A549 (cell line): ENCODE results near the gene RPUSD2. TPM values are rescaled to one million over a fixed set of nuclear protein-coding genes. Genes with fewer than 3 reads are reported as not detected.

Source experiments
- ATAC-seq, 2 experiments: fragments of 200-7000 bp in 1 of 2; fragments of >200 bp in 1 of 2; cut with Nextera tagmentation in 1 of 2; cut with Tn5 transposase in 1 of 2; 3 replicates each; pipeline versions ENCODE4 v1.8.0 to v1.9.1; 2018 to 2020; ENCODE audit warnings: mild to moderate bottlenecking in 1 of 2, moderate library complexity in 1 of 2
- CTCF ChIA-PET: fragments of 300-600 bp; sonication (Branson Sonifier 250); formaldehyde crosslinking; extraction: SDS; loops from one replicate; lab custom pipeline; 2021; ENCODE audit warnings: antibody characterized with exemption, inconsistent platforms; lab: Yijun Ruan, JAX
- POLR2A ChIA-PET: fragments of 350-600 bp; formaldehyde crosslinking; extraction: SDS; loops from one replicate; lab custom pipeline; 2021; ENCODE audit warnings: antibody characterized with exemption, inconsistent platforms; lab: Yijun Ruan, JAX
- DNase-seq, 2 experiments: peaks; one replicate each; pipeline versions ENCODE4 v3.0.0 to v3.0.0-alpha.2; 2011 to 2016; ENCODE audit warnings: low read depth in 1 of 2, low spot score in 1 of 2
- FAIRE-seq: peaks from 2 replicates; lab custom pipeline; 2011; peaks lifted over from hg19 to GRCh38; lab: Jason Lieb, UNC
- H3K27ac ChIP-seq, 2 experiments: fragments of >200 bp; sonication (Bioruptor Twin); formaldehyde crosslinking; 3 replicates each; pipeline ENCODE4 v1.5.1; 2016 to 2017
- H3K4me1 ChIP-seq: fragments of >200 bp; sonication (Bioruptor Twin); formaldehyde crosslinking; 3 replicates; pipeline ENCODE4 v1.6.1; 2016
- H3K4me2 ChIP-seq: fragments of >200 bp; sonication (Bioruptor Twin); formaldehyde crosslinking; 3 replicates; pipeline ENCODE4 v1.6.1; 2016
- H3K4me3 ChIP-seq: fragments of >200 bp; sonication (Bioruptor Twin); formaldehyde crosslinking; 3 replicates; pipeline ENCODE4 v1.5.1; 2016
- H3K9me3 ChIP-seq: fragments of >200 bp; sonication (Bioruptor Twin); formaldehyde crosslinking; 3 replicates; pipeline ENCODE4 v1.6.1; 2016
- BCL3 ChIP-seq: fragments of >200 bp; sonication (Bioruptor Twin); formaldehyde crosslinking; IDR thresholded peaks from 3 replicates; pipeline ENCODE4 v1.6.1; 2016
- CBX2 ChIP-seq: fragments of 200-600 bp; sonication (generic); IDR thresholded peaks from 2 replicates; pipeline ENCODE4 v1.6.1; 2016; ENCODE audit warnings: low read depth, mild to moderate bottlenecking, borderline replicate concordance
- CHD2 ChIP-seq: fragments of 150-350 bp; IDR thresholded peaks from 2 replicates; pipeline ENCODE4 v1.6.1; 2014; ENCODE audit warnings: low read length; ENCODE audit not compliant: partially characterized antibody
- E2F6 ChIP-seq: IDR thresholded peaks from 2 replicates; pipeline ENCODE4 v1.6.1; 2012; ENCODE audit warnings: low read depth, borderline replicate concordance
- ELK1 ChIP-seq: fragments of 150-350 bp; IDR thresholded peaks from 2 replicates; pipeline ENCODE4 v1.6.1; 2014; ENCODE audit warnings: low read depth, mild to moderate bottlenecking, low read length
- ESRRA ChIP-seq: fragments of 150-350 bp; IDR thresholded peaks from 2 replicates; pipeline ENCODE4 v1.6.1; 2014; ENCODE audit warnings: mild to moderate bottlenecking, low read length, borderline replicate concordance
- FOSL2 ChIP-seq, 2 experiments: fragments of 450-650 bp in 1 of 2; fragments of >200 bp in 1 of 2; sonication (Bioruptor Twin) in 1 of 2; formaldehyde crosslinking; IDR thresholded peaks; 2 replicates each; pipeline versions ENCODE4 v1.5.0 to v1.6.1; 2016 to 2020; ENCODE audit warnings: mild to moderate bottlenecking in 1 of 2, moderate library complexity in 1 of 2
- FOXS1 ChIP-seq: fragments of 250-450 bp; sonication (Bioruptor Pico); IDR thresholded peaks from 2 replicates; pipeline ENCODE4 v1.5.0; 2020; ENCODE audit warnings: mild to moderate bottlenecking, moderate library complexity
- HOXB5 ChIP-seq: fragments of 250-450 bp; sonication (Bioruptor Pico); IDR thresholded peaks from 2 replicates; pipeline ENCODE4 v1.5.0; 2020; ENCODE audit warnings: mild to moderate bottlenecking, moderate library complexity
- JUNB ChIP-seq: fragments of >200 bp; sonication (Bioruptor Twin); formaldehyde crosslinking; IDR thresholded peaks from 2 replicates; pipeline ENCODE4 v1.6.1; 2016
- KDM5A ChIP-seq: fragments of 200-600 bp; sonication (generic); IDR thresholded peaks from 2 replicates; pipeline ENCODE4 v1.6.1; 2016; ENCODE audit warnings: antibody characterized with exemption, mild to moderate bottlenecking
- NFE2L2 ChIP-seq: fragments of 150-350 bp; conservative IDR thresholded peaks from 2 replicates; pipeline ENCODE4 v1.6.1; 2014; ENCODE audit warnings: low read length
- POLR2A ChIP-seq: IDR thresholded peaks from 2 replicates; pipeline ENCODE4 v1.6.1; 2012; ENCODE audit warnings: mild to moderate bottlenecking, low read length
- RAD21 ChIP-seq, 2 experiments: fragments of >200 bp in 1 of 2; sonication (Bioruptor Twin) in 1 of 2; formaldehyde crosslinking in 1 of 2; IDR thresholded peaks in 1 of 2; conservative IDR thresholded peaks in 1 of 2; 2 replicates in 1 of 2; 3 replicates in 1 of 2; pipeline ENCODE4 v1.6.1; 2012 to 2018; ENCODE audit warnings: inconsistent platforms in 1 of 2
- REST ChIP-seq: fragments of 200-600 bp; sonication (generic); IDR thresholded peaks from 2 replicates; pipeline ENCODE4 v1.6.1; 2016; ENCODE audit warnings: antibody characterized with exemption, mild to moderate bottlenecking, moderate library complexity
- SMC3 ChIP-seq: fragments of >200 bp; sonication (Bioruptor Twin); formaldehyde crosslinking; IDR thresholded peaks from 3 replicates; pipeline ENCODE4 v1.6.1; 2018; ENCODE audit warnings: inconsistent platforms
- ZFP36 ChIP-seq: fragments of 450-650 bp; IDR thresholded peaks from 2 replicates; pipeline ENCODE4 v1.6.1; 2014; ENCODE audit warnings: borderline replicate concordance; ENCODE audit not compliant: partially characterized antibody
- ZNF302 ChIP-seq: fragments of 250-450 bp; sonication (Bioruptor Pico); IDR thresholded peaks from 2 replicates; pipeline ENCODE4 v1.9.0; 2021; ENCODE audit warnings: inconsistent platforms, mild to moderate bottlenecking, moderate library complexity
- ZSCAN20 ChIP-seq: fragments of 250-450 bp; sonication (Bioruptor Pico); IDR thresholded peaks from 2 replicates; pipeline ENCODE4 v1.8.0; 2022; ENCODE audit warnings: mild to moderate bottlenecking, moderate library complexity
- WGBS: methylation state at CpG from one replicate; pipeline ENCODE4 v1.1.6; 2017; ENCODE audit errors: missing lambda C conversion rate; 5-methylcytosine and 5-hydroxymethylcytosine counted together
- polyA plus RNA-seq, 4 experiments: library from polyadenylated mRNA; depleted of rRNA in 3 of 4; stranded (reverse); fragments of >200 nt; fragmentation: RNase III in 1 of 4; extraction: RNeasy Plus Mini Kit Qiagen cat#74134 plus additional on column Dnase treatment in 1 of 4; gene quantifications; 2 replicates in 3 of 4; 3 replicates in 1 of 4; pipeline ENCODE4 v1.2.3, GENCODE V29; 2011 to 2017

The RPUSD2 gene
- polyA plus RNA-seq, 2 of the 4 experiments (the other 2 are of a cell fraction): 6.7 to 9.9 TPM

- no peaks in the 10 kb centered on the region for H3K9me3 ChIP-seq
Measured at GRCh38 chr15:40549894-40550293, 19.2 kb upstream of the RPUSD2 start.

GRCh38 chr15:40550341-40551037, 18.6 kb upstream of the RPUSD2 start:
- H3K4me2 ChIP-seq: no peak overlapping the region
- H3K4me1 ChIP-seq: no peaks in the 10 kb centered on the region
- H3K4me3 ChIP-seq: no peak overlapping the region
- no peak for FAIRE-seq
- no peak for DNase-seq
- no peaks in the 10 kb centered on the region for H3K9me3 ChIP-seq
- ChIA-PET CTCF (no interaction called here), POLR2A (no interaction called here)
- no peak overlapping the region for H3K27ac ChIP-seq
- ATAC-seq: no peak
- WGBS: 95% methylated on average over 6 of the region's 6 CpGs
- TF ChIP-seq HOXB5 (CRISPR knock-in tag) (no peak), CHD2 (no peak), JUNB (no peak), FOXS1 (CRISPR knock-in tag) (no peak), KDM5A (no peak), CBX2 (no peak), ZFP36 (no peak), E2F6 (no peak), REST (no peak)

More at GRCh38 chr15:40549894-40550293, 19.2 kb upstream of the RPUSD2 start:
- TF ChIP-seq REST (no peak), ZNF302 (CRISPR knock-in tag) (no peak), ELK1 (no peak), RAD21 (conservative IDR thresholded peaks at IDR 0.05 in 1 of 2, IDR thresholded peaks at IDR 0.05 in 1 of 2) (no peak), ESRRA (no peak), FOSL2 (IDR thresholded peaks at IDR 0.05) (no peak), FOSL2 (CRISPR knock-in tag; IDR thresholded peaks at IDR 0.05) (no peak), E2F6 (no peak), NFE2L2 (no peak), ZSCAN20 (CRISPR knock-in tag) (no peak), POLR2A (no peak), SMC3 (no peak), BCL3 (no peak)
- H3K4me2 ChIP-seq: no peak overlapping the region
- no peak for FAIRE-seq
- POLR2A ChIA-PET: no interaction called here
- no peaks in the 10 kb centered on the region for H3K4me1 ChIP-seq
- no peak overlapping the region for H3K27ac ChIP-seq
- no peak overlapping the region for H3K4me3 ChIP-seq
- no peak for ATAC-seq
- 62% methylated on average over 5 of the region's 9 CpGs for WGBS
- DNase-seq: no peak
- CTCF ChIA-PET: no interaction called here
